Right lobe of liver (tissue), 6 donors: Measurements from ENCODE around the gene ARHGAP19. TPM values are rescaled to one million over a fixed set of nuclear protein-coding genes. Genes with fewer than 3 reads are reported as not detected.
A peak's percentile ranks its signal among the peaks of the same experiment; 100 is the strongest.

ENCODE experiments used
- ATAC-seq, 4 donors: fragments of 200-7000 bp; cut with Tn5 transposase; one replicate each; pipeline ENCODE4 v1.9.1; 2020; ENCODE audit warnings: mild to moderate bottlenecking in 4 of 4, moderate library complexity in 4 of 4
- DNase-seq, 3 donors: peaks; one replicate each; pipeline ENCODE4 v3.0.0-alpha.2; 2020
- H3K27ac ChIP-seq, 3 donors: fragments of 200-600 bp; one replicate each; pipeline ENCODE4 v1.8.0; 2022
- H3K27me3 ChIP-seq, 2 donors: fragments of 200-600 bp; one replicate each; pipeline ENCODE4 v1.8.0; 2022
- H3K36me3 ChIP-seq, 4 donors: fragments of 200-600 bp; sonication (generic) in 1 of 4; one replicate each; pipeline versions ENCODE4 v1.5.1 to v1.8.0; 2017 to 2022; ENCODE audit warnings: control low read depth in 1 of 4
- H3K4me1 ChIP-seq, 4 donors: fragments of 200-600 bp; sonication (generic) in 1 of 4; one replicate each; pipeline versions ENCODE4 v1.5.1 to v1.8.0; 2017 to 2022; ENCODE audit warnings: control low read depth in 1 of 4
- H3K4me3 ChIP-seq, 3 donors: fragments of 200-600 bp; one replicate each; pipeline ENCODE4 v1.8.0; 2022
- H3K9me3 ChIP-seq, 4 donors: fragments of 200-600 bp; sonication (generic) in 1 of 4; one replicate each; pipeline versions ENCODE4 v1.5.1 to v1.8.0; 2017 to 2022; ENCODE audit warnings: control low read depth in 1 of 4
- CTCF ChIP-seq, 4 donors: fragments of 200-600 bp in 3 of 4; fragments of 450-650 bp in 1 of 4; IDR thresholded peaks; one replicate each; pipeline versions ENCODE4 v1.5.1 to v1.8.0; 2016 to 2022; ENCODE audit warnings: antibody characterized with exemption in 4 of 4, mild to moderate bottlenecking in 2 of 4
- POLR2A ChIP-seq: fragments of 450-650 bp; IDR thresholded peaks from one replicate; pipeline ENCODE4 v1.6.1; 2017; ENCODE audit warnings: antibody characterized with exemption, mild to moderate bottlenecking
- WGBS: methylation state at CpG from one replicate; pipeline ENCODE4 v1.1.6; 2018; ENCODE audit warnings: low coverage, low lambda C conversion rate; ENCODE audit not compliant: insufficient coverage; ENCODE audit errors: missing lambda C conversion rate; 5-methylcytosine and 5-hydroxymethylcytosine counted together
- intact Hi-C, 2 donors: fragments of 100-400 bp; cut with DNase I; formaldehyde crosslinking; loops; one replicate each; pipeline versions ENCODE4 v1.11.2 to v1.14.1; 2022
- total RNA-seq, 6 experiments: library from RNA; depleted of rRNA in 2 of 6; stranded (reverse); fragments of >200 nt in 2 of 6; fragmentation: NEBNext Ultra II Directional in 3 of 6; extraction: Animal tissue kit (Norgen Biotek cat#: 25700) in 3 of 6; gene quantifications; one replicate each; pipeline versions ENCODE4 v1.1.0 to v1.2.4, GENCODE V29; 2016 to 2023
- donor health status: DM: no; HTN: yes; CAD: no.
- donor health status: DM: no; HTN: no; CAD: no.
- donor health status: DM: no; HTN: no; CAD: no.
- donor health status: DM: no; HTN: yes; CAD: no.
- donor health status: DM: no; HTN: yes; CAD: no.

Gene ARHGAP19
- total RNA-seq, 6 experiments from 2014 or later = 2.3 to 5.5 (median 3.4) TPM

- no peak for ATAC-seq
- Histone ChIP-seq H3K4me1 (peaks cover 0 to 15% (median 0%) of the 10 kb centered on the region in 4 donors), H3K27me3 (no peaks in the 10 kb centered on the region), H3K4me3 (no peak overlapping the region), H3K9me3 (no peaks in the 10 kb centered on the region), H3K27ac (no peak overlapping the region), H3K36me3 (no peaks in the 10 kb centered on the region)
- intact Hi-C loops = no loop called here
- TF ChIP-seq CTCF (IDR thresholded peaks at IDR 0.05) = no peak
- TF ChIP-seq POLR2A = no peak
- no peak for DNase-seq
- WGBS = 95% methylated on average over 4 of the region's 4 CpGs
These were observed 66.0 kb downstream of the ARHGAP19 start for GRCh38 chr10:97226398-97226797.

GRCh38 chr10:97224483-97225435 lies 67.7 kb downstream of the ARHGAP19 start:
- ATAC-seq = peak in 1 of 4 donors; percentile 13

GRCh38 chr10:97222326-97222961 lies 70.0 kb downstream of the ARHGAP19 start:
- no peaks in the 10 kb centered on the region for H3K36me3 ChIP-seq
- no peaks in the 10 kb centered on the region for H3K9me3 ChIP-seq
- 100% methylated on average over 5 of the region's 6 CpGs for WGBS
- H3K27me3 ChIP-seq = no peaks in the 10 kb centered on the region
- DNase-seq (no peak), ATAC-seq (no peak)
- H3K4me3 ChIP-seq = no peak overlapping the region
- TF ChIP-seq POLR2A (no peak), CTCF (IDR thresholded peaks at IDR 0.05) (no peak)
- intact Hi-C loops = no loop called here
- no peaks in the 10 kb centered on the region for H3K4me1 ChIP-seq
- H3K27ac ChIP-seq = no peak overlapping the region

More at GRCh38 chr10:97224483-97225435, 67.7 kb downstream of the ARHGAP19 start:
- no peak overlapping the region for H3K4me3 ChIP-seq
- no peaks in the 10 kb centered on the region for H3K27me3 ChIP-seq
- intact Hi-C loops = no loop called here
- peaks cover 0 to 15% (median 0%) of the 10 kb centered on the region in 4 donors for H3K4me1 ChIP-seq
- no peak overlapping the region for H3K27ac ChIP-seq
- no peaks in the 10 kb centered on the region for H3K9me3 ChIP-seq
- TF ChIP-seq CTCF (IDR thresholded peaks at IDR 0.05) (no peak), POLR2A (no peak)
- 48% methylated on average over 3 of the region's 4 CpGs for WGBS
- DNase-seq = no peak
- no peaks in the 10 kb centered on the region for H3K36me3 ChIP-seq

GRCh38 chr10:97220355-97220754 lies 72.1 kb downstream of the ARHGAP19 start:
- Histone ChIP-seq H3K4me3 (no peak overlapping the region), H3K36me3 (no peaks in the 10 kb centered on the region), H3K9me3 (no peaks in the 10 kb centered on the region), H3K27me3 (no peaks in the 10 kb centered on the region), H3K4me1 (no peaks in the 10 kb centered on the region), H3K27ac (no peak overlapping the region)
- no peak for DNase-seq
- intact Hi-C loops = no loop called here
- WGBS = 73% methylated on average over 3 of the region's 3 CpGs
- no peak for ATAC-seq
- no peak for TF ChIP-seq POLR2A
- no peak for TF ChIP-seq CTCF (IDR thresholded peaks at IDR 0.05)
